Measurements from ENCODE around the gene TEX26. TPM values are rescaled to one million over a fixed set of nuclear protein-coding genes. Genes with fewer than 3 reads are reported as not detected.

The TEX26 gene
- total RNA-seq (not detected), total RNA-seq (0 to 0.08 (median 0) reads per million in 172 experiments)
- polyA plus RNA-seq (2013, experiment 1 of 2), result not detected
- polyA plus RNA-seq (2013, experiment 2 of 2), result not detected

DNA sequence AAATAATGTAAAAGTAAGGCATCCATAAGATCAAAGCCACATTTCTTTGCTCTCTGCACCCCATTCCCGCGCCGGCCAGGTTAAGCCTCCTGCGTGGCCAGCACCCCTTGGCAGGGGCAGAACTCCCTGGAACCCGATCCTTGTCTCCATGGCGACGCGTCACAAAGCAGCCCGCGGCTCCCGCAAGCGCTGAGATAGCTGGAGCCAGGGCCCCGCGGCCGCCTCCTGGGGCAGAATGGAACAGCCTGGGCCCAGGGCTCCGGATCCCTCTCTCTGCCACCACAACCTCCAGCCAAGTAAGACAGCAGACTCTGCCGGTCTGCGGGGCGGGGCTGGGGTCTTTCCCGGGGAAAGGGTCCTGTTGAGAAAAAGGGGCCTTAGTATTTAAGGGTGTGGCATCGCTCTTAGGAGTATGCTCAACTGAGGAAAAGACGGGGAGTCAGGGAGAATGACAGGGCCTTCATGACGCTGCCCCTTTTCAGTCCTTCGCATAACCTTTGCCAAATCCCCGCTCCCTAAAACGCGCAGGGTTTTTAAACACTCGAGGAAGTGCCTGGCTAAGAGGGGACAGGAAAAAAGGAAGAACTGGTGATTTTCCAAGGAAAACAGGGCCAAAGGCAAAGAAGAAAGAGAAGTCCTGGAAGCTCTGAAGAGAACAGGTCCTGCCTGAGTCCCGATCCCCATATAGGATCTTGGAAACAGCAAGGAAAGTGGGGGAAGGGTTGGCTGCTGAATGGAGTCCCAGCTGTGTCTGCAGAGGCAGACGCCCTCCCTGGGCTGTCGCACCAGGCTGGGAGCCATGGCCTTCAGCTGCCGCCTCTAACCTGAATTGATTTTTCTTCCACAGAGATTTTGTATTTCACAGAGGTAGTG, at the start of gene TEX26:
TSS of gene TEX26 (plus strand) at position 176 of the 873 bp plus-strand sequence. CDS start at position 236, 60 bp downstream.
- H3K4me1 Mint-ChIP-seq (ENCODE audit: low read depth), result no peaks in the 10 kb centered on the region
- H3K27me3 ChIP-seq (ENCODE audit: control insufficient read depth in 1 of 2, insufficient read depth in 2 of 2, low read length in 2 of 2), result peaks cover 11 to 28% of the 10 kb centered on the region in 2 experiments
- H3K9me3 Mint-ChIP-seq, result no peaks in the 10 kb centered on the region
- H3K4me1 ChIP-seq (ENCODE audit: insufficient read depth, low read length), result no peaks in the 10 kb centered on the region
- no peak within 1 kb of the TSS for H3K4me3 ChIP-seq (ENCODE audit: low read length)
- H3K27ac ChIP-seq (ENCODE audit: low read depth in 1 of 2, low read length in 2 of 2), result no peak within 1 kb of the TSS
- H3K9me3 ChIP-seq (ENCODE audit: control insufficient read depth in 1 of 2, insufficient read depth in 1 of 2, low read length in 2 of 2), result peaks cover 0 to 10% of the 10 kb centered on the region in 2 experiments
- peaks cover 68% of the 10 kb centered on the region for H3K27me3 Mint-ChIP-seq
- H3K4me3 Mint-ChIP-seq, result no peak within 1 kb of the TSS
- no peak within 1 kb of the TSS for H3K27ac Mint-ChIP-seq
- no peaks in the 10 kb centered on the region for H3K36me3 ChIP-seq (ENCODE audit: insufficient read depth, low read length)
- POLR2A ChIA-PET, result no interaction called here
- intact Hi-C loops (cut with DNase I, micrococcal nuclease), result no loop called here
- CTCF ChIA-PET, result no interaction called here
- TF ChIP-seq, protein P1, sequence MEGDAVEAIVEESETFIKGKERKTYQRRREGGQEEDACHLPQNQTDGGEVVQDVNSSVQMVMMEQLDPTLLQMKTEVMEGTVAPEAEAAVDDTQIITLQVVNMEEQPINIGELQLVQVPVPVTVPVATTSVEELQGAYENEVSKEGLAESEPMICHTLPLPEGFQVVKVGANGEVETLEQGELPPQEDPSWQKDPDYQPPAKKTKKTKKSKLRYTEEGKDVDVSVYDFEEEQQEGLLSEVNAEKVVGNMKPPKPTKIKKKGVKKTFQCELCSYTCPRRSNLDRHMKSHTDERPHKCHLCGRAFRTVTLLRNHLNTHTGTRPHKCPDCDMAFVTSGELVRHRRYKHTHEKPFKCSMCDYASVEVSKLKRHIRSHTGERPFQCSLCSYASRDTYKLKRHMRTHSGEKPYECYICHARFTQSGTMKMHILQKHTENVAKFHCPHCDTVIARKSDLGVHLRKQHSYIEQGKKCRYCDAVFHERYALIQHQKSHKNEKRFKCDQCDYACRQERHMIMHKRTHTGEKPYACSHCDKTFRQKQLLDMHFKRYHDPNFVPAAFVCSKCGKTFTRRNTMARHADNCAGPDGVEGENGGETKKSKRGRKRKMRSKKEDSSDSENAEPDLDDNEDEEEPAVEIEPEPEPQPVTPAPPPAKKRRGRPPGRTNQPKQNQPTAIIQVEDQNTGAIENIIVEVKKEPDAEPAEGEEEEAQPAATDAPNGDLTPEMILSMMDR (IDR thresholded peaks at IDR 0.05), result no peak
- H3K36me3 Mint-ChIP-seq (ENCODE audit: low read depth), result no peaks in the 10 kb centered on the region
- no peak for DNase-seq
- ATAC-seq (ENCODE audit: poor library complexity), result no peak

DNA sequence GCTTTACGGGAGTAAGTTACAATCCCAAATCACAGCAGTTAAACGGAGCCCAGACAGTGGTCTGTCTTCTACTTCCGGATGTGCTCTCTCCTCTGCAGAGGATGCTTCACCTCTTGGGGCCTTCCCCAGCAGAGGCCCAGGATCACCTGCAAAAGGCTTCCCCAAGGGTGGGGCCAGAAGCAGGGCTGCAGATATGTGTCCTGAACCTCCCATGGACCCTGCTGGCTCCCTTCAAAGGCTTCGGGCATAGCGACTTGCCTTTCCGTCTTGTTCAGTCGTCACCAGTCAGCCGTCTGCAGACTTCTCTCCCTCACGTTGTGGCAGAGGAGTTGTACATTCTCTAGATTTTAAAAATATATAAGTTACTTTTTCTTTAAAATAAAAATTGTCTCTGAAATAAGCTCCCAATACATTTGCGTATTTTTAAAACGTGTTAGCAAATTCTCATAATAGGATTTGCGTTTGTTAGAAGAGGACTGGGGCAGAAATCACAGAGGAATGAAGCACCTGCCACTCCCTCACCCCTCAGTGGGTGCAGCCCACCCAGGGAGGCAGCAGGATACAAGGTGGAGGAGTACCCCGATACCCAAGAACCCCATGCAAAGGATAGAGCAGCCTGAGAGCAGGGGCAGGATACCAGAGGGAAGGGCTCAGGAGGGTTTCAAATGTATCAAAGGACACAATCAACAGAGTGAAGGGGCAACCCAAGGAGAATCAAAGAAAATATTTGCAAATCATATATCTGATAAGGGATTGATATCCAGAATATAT, 49.3 kb upstream of the TEX26 start:
- intact Hi-C loops (cut with DNase I, micrococcal nuclease), result loop anchor here in 1 of 2 experiments (5.0 kb wide), 1 partner anchor 991 kb away; no protein-coding TSS in a partner anchor
- CTCF ChIA-PET, result interaction anchor here (0.6 kb wide), 1 partner anchor 37 kb away, joined by 3 read pairs; no protein-coding TSS in a partner anchor
- Mint-ChIP-seq H3K27me3 (peaks cover 47% of the 10 kb centered on the region), H3K4me1 (ENCODE audit: low read depth) (no peaks in the 10 kb centered on the region), H3K9me3 (peaks cover 9% of the 10 kb centered on the region), H3K36me3 (ENCODE audit: low read depth) (no peaks in the 10 kb centered on the region), H3K4me3 (no peak overlapping the region), H3K27ac (no peak overlapping the region)
- POLR2A ChIA-PET, result no interaction called here
- ATAC-seq (ENCODE audit: poor library complexity), result no peak
- H3K36me3 ChIP-seq (ENCODE audit: insufficient read depth, low read length), result no peaks in the 10 kb centered on the region
- H3K27me3 ChIP-seq (ENCODE audit: control insufficient read depth in 1 of 2, insufficient read depth in 2 of 2, low read length in 2 of 2), result peaks cover 3% of the 10 kb centered on the region in 2 experiments
- TF ChIP-seq, protein P1 (IDR thresholded peaks at IDR 0.05), result no peak
- no peak for DNase-seq
- H3K4me3 ChIP-seq (ENCODE audit: low read length), result no peak overlapping the region
- H3K9me3 ChIP-seq (ENCODE audit: control insufficient read depth in 1 of 2, insufficient read depth in 1 of 2, low read length in 2 of 2), result peaks cover 0 to 7% of the 10 kb centered on the region in 2 experiments
- no peak overlapping the region for H3K27ac ChIP-seq (ENCODE audit: low read depth in 1 of 2, low read length in 2 of 2)
- H3K4me1 ChIP-seq (ENCODE audit: insufficient read depth, low read length), result no peaks in the 10 kb centered on the region

DNA sequence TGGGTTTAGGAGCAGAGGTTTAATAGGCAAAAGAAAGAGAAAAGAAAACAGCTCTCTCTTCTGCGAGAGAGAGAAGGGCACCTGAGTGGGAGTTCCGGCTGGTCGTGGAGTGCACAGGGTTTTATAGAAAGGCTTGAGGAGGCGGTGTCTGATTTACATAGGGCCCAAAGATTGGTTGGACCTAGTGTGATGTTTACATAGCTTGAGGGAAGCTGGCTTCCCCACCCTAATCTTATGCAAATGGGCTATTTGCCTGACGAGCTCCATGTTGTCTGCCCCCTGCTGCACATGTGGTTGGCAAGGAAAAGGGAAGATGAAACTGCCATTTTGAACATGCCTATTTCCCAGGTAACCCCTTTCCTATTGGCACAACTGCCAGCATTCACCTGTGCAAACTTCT, 47.9 kb upstream of the TEX26 start:
- Mint-ChIP-seq H3K27me3 (peaks cover 49% of the 10 kb centered on the region), H3K27ac (no peak overlapping the region), H3K36me3 (ENCODE audit: low read depth) (no peaks in the 10 kb centered on the region), H3K4me1 (ENCODE audit: low read depth) (no peaks in the 10 kb centered on the region), H3K4me3 (no peak overlapping the region), H3K9me3 (peaks cover 10% of the 10 kb centered on the region)
- DNase-seq (no peak), ATAC-seq (ENCODE audit: poor library complexity) (no peak)
- H3K4me1 ChIP-seq (ENCODE audit: insufficient read depth, low read length), result no peaks in the 10 kb centered on the region
- H3K9me3 ChIP-seq (ENCODE audit: control insufficient read depth in 1 of 2, insufficient read depth in 1 of 2, low read length in 2 of 2), result peaks cover 5 to 7% of the 10 kb centered on the region in 2 experiments
- peaks cover 3% of the 10 kb centered on the region in 2 experiments for H3K27me3 ChIP-seq (ENCODE audit: control insufficient read depth in 1 of 2, insufficient read depth in 2 of 2, low read length in 2 of 2)
- intact Hi-C loops (cut with DNase I, micrococcal nuclease), result loop anchor here in 1 of 2 experiments (5.0 kb wide), 1 partner anchor 992 kb away; no protein-coding TSS in a partner anchor
- ChIA-PET CTCF (no interaction called here), POLR2A (no interaction called here)
- no peak overlapping the region for H3K27ac ChIP-seq (ENCODE audit: low read depth in 1 of 2, low read length in 2 of 2)
- TF ChIP-seq, protein P1 (IDR thresholded peaks at IDR 0.05), result no peak
- no peaks in the 10 kb centered on the region for H3K36me3 ChIP-seq (ENCODE audit: insufficient read depth, low read length)
- H3K4me3 ChIP-seq (ENCODE audit: low read length), result no peak overlapping the region
